HG02938 (cell line): ENCODE data around the gene PAFAH2.
"Not testable (repeated sequence)": the region's sequence is repeated elsewhere in the genome, so short reads cannot be mapped to it uniquely, and the experiment has no call there.

Experiments used
- ATAC-seq: cut with Tn5 transposase; IDR thresholded peaks from one replicate; pipeline ENCODE4 v1.9.1; 2021; ENCODE audit warnings: mild to moderate bottlenecking, moderate library complexity; ENCODE audit not compliant: unreplicated experiment

PAFAH2 gene

DNA sequence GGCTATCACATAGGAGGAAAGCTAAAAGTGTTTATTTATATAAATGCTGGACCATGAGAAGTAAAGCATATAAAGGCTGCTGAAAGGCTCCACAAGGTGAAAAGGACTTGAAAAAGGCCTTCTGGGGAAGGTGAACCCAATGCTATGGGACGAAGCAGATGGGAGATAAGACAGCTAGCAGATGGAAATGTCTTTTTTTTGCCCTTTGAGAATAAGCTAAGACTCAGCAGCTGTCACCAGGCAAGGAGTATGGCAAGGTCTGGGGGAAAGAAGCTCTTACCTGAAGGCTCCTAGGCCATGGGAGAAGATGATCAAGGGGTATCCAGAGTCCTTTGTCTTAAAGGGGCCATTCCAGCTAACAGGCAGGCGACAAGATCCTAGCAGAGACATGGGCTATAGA, 9.9 kb downstream of the PAFAH2 start:
- ATAC-seq = no peak

DNA sequence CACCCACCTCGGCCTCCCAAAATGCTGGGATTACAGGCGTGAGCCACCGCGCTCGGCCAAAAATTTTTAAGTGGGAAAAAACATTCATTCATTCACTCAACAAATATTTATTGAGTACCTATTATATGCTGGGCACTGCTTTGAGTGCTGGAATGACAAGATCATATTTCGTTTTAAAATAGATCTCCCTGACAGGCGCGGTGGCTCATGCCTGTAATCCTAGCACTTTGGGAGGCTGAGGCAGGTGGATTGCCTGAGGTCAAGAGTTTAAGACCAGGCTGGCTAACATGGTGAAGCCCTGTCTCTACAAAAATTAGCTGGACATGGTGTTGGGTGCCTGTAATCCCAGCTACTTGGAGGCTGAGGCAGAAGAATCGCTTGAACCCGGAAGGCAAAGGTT, 11.1 kb downstream of the PAFAH2 start:
- ATAC-seq = not testable (repeated sequence)

DNA sequence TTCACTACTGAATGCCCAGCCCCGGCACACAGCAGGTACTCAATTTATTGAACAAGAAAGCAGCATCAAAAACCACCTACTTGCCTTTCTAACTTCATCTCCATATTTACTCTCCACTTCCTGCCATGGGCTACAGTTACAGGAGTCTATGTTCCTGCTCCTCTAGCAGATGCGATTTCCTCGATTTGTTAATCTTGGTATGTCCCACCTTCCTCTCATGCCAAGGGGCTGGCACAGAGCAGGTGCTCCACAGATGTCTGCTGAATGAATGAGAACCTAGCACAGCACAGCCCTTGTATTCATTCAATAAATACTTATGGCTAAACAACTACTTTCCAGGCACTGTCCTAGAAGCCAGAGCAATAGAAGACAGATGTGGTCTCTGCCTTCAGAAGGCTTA, 12.2 kb downstream of the PAFAH2 start:
- no peak for ATAC-seq

- ATAC-seq = no peak
Measured at GRCh38 chr1:25985171-25985570, 12.7 kb downstream of the PAFAH2 start.

DNA sequence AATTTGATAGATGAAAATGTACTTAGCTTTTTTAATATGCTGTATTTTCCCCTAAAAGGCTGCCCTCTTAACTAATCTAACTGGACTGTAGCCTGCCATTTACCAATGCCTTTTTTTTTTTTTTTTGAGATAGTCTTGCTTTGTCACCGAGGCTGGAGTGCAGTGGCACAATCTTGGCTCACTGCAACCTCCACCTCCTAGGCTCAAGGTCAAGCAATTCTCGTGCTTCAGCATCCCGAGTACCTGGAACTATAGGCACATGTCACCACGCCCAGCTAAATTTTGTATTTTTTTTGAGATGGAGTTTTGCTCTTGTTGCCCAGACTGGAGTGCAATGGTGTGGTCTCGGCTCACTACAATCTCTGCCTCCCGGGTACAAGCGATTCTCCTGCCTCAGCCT, 18.7 kb downstream of the PAFAH2 start:
- no peak for ATAC-seq

GRCh38 chr1:25978403-25978802, 19.5 kb downstream of the PAFAH2 start:
- no peak for ATAC-seq

DNA sequence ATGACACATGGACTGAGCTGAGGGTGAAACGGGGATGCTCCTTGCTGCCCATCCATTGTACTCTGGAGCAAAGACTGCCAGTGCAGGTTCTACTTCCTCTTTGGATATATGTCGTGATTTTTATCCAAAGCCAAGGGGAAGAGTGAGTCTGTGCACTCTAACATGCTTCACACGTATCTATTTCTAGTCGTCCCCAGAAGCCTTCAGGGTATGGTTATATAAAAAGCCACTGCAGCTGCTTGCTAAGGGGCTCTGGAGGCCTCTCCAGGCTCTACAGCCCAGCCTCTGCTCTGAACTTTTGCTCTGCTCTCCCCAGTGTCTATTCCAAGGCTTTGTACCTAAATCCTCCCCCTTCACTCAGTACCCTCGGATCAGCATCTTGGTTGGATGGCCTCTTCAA, 20.1 kb downstream of the PAFAH2 start:
- no peak for ATAC-seq

DNA sequence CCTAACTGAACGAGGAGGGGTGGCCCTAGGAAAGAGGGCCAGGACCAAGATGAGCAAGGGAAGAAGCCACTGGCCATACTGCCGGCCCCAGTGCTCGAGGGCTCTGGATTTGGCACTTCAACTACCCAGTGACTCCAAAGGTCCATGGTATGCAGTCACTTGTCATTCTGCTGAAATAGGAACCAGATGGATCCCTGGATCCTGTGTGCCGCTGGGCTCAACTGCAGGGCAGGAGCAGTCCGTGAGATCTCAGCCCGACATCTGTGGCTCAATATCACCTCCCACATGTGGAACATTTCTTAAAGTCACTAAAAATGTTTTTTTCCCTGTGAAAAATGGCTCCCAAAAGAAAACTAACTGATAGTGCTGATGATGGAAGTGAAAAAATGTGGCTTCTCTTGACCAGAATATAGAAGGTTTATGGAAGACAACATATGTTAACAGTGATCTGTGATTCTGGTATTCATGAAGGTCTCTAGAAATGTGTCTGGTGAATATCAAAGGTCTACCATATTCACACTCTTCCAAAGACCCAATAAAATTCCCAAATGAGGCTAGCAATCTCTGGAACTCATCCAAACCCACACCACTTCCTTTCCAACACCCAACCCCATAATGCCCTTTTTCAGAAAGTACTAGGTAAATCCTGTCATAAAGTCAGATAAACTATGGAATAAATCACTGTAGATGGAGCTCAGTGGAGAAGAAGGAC, 24.1 kb downstream of the PAFAH2 start:
- ATAC-seq = no peak

GRCh38 chr1:25971811-25972180, 26.1 kb downstream of the PAFAH2 start:
- ATAC-seq = no peak

GRCh38 chr1:25971066-25971810, 26.6 kb downstream of the PAFAH2 start:
- no peak for ATAC-seq

- no peak for ATAC-seq
Measured at GRCh38 chr1:25967308-25967707, 30.6 kb downstream of the PAFAH2 start.

DNA sequence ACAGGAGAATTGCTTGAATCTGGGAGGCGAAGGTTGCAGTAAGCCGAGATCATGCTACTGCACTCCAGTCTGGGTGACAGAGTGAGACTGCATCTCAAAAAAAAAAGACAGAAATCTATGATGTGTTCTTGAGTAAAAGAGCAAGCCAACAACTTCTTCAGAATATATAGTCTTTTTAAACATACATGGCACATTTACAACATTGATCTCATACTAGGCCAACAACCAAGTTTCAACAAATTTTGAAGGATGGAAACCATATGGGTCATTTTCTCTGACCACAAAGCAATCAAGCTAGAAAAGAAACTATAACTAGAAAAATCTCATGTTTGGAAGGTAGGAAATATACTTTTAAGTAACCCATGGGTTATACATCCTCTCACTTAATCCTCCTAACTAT, 38.3 kb downstream of the PAFAH2 start:
- no peak for ATAC-seq

DNA sequence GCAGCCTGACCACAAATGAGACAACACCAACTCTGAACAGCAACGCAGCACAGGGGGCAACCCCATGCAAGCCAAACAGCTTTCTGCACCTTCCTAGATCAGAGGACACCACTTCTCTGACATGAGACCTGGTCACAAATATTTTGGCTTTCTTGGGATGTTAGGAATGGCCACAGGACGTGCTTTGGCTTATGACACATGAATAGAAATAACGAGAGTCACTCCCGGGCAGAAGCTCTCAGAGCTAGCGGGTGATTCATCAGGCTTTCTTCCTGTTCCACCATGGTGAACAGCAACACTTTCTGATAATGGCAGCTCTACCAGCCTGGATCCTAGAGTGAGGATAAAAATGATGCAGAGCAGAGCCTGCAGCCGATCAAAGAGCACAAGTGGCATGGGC, 39.4 kb downstream of the PAFAH2 start:
- no peak for ATAC-seq

- ATAC-seq = no peak
Measured at GRCh38 chr1:25955553-25955952, 42.3 kb downstream of the PAFAH2 start.

GRCh38 chr1:25954282-25954938, 43.5 kb downstream of the PAFAH2 start:
- ATAC-seq = no peak

DNA sequence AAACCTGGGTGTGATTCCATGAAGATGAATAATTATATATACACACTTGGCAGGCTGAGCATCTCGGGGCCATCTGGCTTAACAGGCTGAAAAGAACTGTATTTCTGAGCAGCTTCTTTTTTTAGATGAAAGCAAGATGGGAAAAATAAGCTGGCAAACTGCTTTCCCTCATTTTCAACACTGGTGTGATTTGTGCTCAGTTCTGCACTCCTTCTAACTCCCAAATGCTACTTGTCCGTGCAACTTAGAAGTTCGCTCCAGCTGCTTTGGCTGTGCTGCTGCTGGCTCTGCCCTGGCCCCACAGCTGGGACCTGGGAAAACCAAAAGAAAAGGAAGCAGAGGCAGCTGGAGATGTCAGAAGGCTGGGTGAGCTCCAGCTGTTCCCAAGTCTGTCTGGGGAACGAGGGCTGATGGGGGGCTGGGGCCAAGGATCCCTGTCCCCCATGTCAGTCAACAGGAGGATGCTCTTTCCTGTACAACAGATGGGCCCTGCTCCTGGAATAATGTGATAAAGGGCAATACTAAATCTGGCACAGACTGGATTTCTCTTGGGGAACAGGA, 44.9 kb downstream of the PAFAH2 start:
- ATAC-seq = no peak

DNA sequence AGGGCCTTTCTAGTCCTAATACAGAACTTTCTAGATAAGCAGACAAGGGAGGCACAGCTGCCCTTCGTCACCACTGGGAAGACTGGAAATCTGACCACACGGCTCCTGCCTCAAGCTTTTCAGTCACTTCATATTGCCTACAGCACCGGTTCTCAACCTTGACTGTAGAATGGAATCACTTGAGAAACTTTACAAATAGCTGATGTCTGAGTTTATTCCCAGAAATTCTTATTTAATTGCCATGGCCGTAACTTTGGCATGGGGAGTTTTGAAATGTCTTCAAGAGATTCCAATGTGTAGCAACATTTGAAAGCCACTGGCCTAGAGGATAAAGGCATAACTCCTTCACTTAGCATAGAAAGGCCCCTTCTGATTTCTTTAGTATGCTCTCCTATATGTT, 49.2 kb downstream of the PAFAH2 start:
- ATAC-seq = no peak

GRCh38 chr1:25947027-25947426, 50.8 kb downstream of the PAFAH2 start:
- no peak for ATAC-seq

DNA sequence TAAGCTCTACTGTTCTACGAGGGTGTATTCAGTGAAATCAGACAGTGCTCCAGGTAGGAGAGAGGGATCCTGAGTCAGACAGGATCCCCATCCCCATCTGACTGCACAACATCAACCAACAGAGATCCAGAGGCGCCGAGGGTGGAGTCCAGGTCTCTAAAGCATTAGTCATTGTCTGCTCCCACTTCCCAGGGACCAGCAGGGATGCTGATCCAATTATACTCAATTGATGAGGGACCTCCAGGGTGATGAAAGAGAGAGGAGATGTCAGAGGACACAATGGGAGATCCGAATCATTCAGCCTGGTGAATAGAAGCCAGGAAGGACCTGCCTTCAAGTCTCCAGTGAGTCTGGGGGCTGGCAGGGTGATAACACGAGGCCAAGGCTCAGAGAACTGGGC, 52.1 kb downstream of the PAFAH2 start:
- ATAC-seq = no peak

DNA sequence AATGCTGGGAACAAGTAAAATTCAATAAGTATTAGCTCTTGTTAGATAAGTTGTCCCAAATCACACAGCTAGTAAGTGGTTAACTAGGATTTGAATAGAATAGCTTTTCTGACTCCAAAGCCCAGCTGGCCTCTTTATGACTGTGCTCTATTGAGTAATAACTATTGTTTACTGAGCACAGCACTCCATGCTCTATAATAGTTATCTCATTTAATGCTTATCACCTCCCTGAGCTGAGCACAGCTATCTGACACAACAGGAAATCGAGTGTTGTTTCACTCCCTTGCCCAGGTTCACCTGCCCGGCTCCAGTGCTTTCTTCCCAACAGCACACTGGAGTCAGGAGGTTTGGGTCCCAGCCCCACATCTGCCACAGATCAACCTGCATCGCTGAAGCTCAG, 52.9 kb downstream of the PAFAH2 start:
- ATAC-seq = no peak

- not testable (repeated sequence) for ATAC-seq
Measured at GRCh38 chr1:25943511-25943910, 54.4 kb downstream of the PAFAH2 start.

GRCh38 chr1:25936947-25937346, 60.9 kb downstream of the PAFAH2 start:
- no peak for ATAC-seq
